ENCODE results near the gene OTOGL. TPM values are rescaled to one million over a fixed set of nuclear protein-coding genes. Genes with fewer than 3 reads are reported as not detected.

The OTOGL gene
- polyA plus RNA-seq, 1 of the 3 experiments (the other 2 are of a cell fraction) = 0.61 TPM

- Histone ChIP-seq H3F3A (replicated peaks; ENCODE audit: insufficient read depth) (no peaks in the 10 kb centered on the region), H3K36me3 (replicated peaks in 1 of 2; ENCODE audit: control insufficient read depth in 1 of 2, insufficient read depth in 2 of 2, low read length in 1 of 2) (no peaks in the 10 kb centered on the region), H4K20me1 (ENCODE audit: insufficient read depth) (no peaks in the 10 kb centered on the region), H3K27ac (ENCODE audit: low read depth in 2 of 2, low read length in 1 of 2) (no peak overlapping the region), H3K27me3 (ENCODE audit: insufficient read depth) (peaks cover 9% of the 10 kb centered on the region; the same call in 1 of the 2 replicates), H3K9me2 (no peaks in the 10 kb centered on the region), H2AFZ (ENCODE audit: low read depth) (no peak overlapping the region), H3K4me2 (no peak overlapping the region), H3K4me1 (ENCODE audit: control insufficient read depth in 1 of 2, insufficient read depth in 2 of 2, low read depth in 1 of 2, low read length in 1 of 2) (no peaks in the 10 kb centered on the region), H3K9ac (no peak overlapping the region), H3K9me3 (no peaks in the 10 kb centered on the region), H3K79me2 (ENCODE audit: insufficient read depth) (no peaks in the 10 kb centered on the region), H3K4me3 (ENCODE audit: low read depth in 2 of 2, low read length in 1 of 2) (no peak overlapping the region)
- ChIA-PET CTCF (interaction anchor here (0.9 to 1.7 kb wide), 7 partner anchors 8 to 715 kb away, joined by 3 to 5 read pairs (median 3); no protein-coding TSS in a partner anchor), POLR2A (no interaction called here)
- 29% methylated on average over 3 of the region's 3 CpGs for WGBS (ENCODE audit: low lambda C conversion rate)
- no peak for DNase-seq
- TF ChIP-seq USF1 (IDR thresholded peaks at IDR 0.05; ENCODE audit: borderline replicate concordance, low read depth) = no peak
Measured at GRCh38 chr12:80413462-80413861, 314.1 kb downstream of the OTOGL start.

GRCh38 chr12:80415466-80415865, 316.1 kb downstream of the OTOGL start:
- Histone ChIP-seq H2AFZ (ENCODE audit: low read depth) (no peak overlapping the region), H3K9me3 (no peaks in the 10 kb centered on the region), H3K4me3 (ENCODE audit: low read depth in 2 of 2, low read length in 1 of 2) (no peak overlapping the region), H3K27me3 (ENCODE audit: insufficient read depth) (peaks cover 13% of the 10 kb centered on the region; the same call in 1 of the 2 replicates), H3F3A (replicated peaks; ENCODE audit: insufficient read depth) (no peaks in the 10 kb centered on the region), H3K4me1 (ENCODE audit: control insufficient read depth in 1 of 2, insufficient read depth in 2 of 2, low read depth in 1 of 2, low read length in 1 of 2) (no peaks in the 10 kb centered on the region), H3K79me2 (ENCODE audit: insufficient read depth) (no peaks in the 10 kb centered on the region), H3K36me3 (replicated peaks in 1 of 2; ENCODE audit: control insufficient read depth in 1 of 2, insufficient read depth in 2 of 2, low read length in 1 of 2) (no peaks in the 10 kb centered on the region), H3K27ac (ENCODE audit: low read depth in 2 of 2, low read length in 1 of 2) (no peak overlapping the region), H3K4me2 (no peak overlapping the region), H3K9ac (no peak overlapping the region), H3K9me2 (no peaks in the 10 kb centered on the region), H4K20me1 (ENCODE audit: insufficient read depth) (no peaks in the 10 kb centered on the region)
- no peak for DNase-seq
- CTCF ChIA-PET = no interaction called here
- WGBS (ENCODE audit: low lambda C conversion rate) = 14% methylated on average over 1 of the region's 1 CpG
- POLR2A ChIA-PET = no interaction called here
- TF ChIP-seq RXRA (IDR thresholded peaks at IDR 0.05; ENCODE audit: borderline replicate concordance, low read depth) (no peak), CTCF (IDR thresholded peaks at IDR 0.05) (no peak)

GRCh38 chr12:80419644-80420043, 320.3 kb downstream of the OTOGL start:
- ChIA-PET POLR2A (no interaction called here), CTCF (no interaction called here)
- H3K9ac ChIP-seq = no peak overlapping the region
- no peaks in the 10 kb centered on the region for H3K4me1 ChIP-seq (ENCODE audit: control insufficient read depth in 1 of 2, insufficient read depth in 2 of 2, low read depth in 1 of 2, low read length in 1 of 2)
- H3K4me3 ChIP-seq (ENCODE audit: low read depth in 2 of 2, low read length in 1 of 2) = no peak overlapping the region
- H3K27me3 ChIP-seq (ENCODE audit: insufficient read depth) = peaks cover 9% of the 10 kb centered on the region; the same call in 1 of the 2 replicates
- TF ChIP-seq MAX (IDR thresholded peaks at IDR 0.05; ENCODE audit: low read depth) = no peak
- TF ChIP-seq YY1 (IDR thresholded peaks at IDR 0.05; ENCODE audit: low read depth) = no peak
- no peak for TF ChIP-seq RCOR1 (IDR thresholded peaks at IDR 0.05; ENCODE audit: low read length)
- no peak for TF ChIP-seq RAD21 (IDR thresholded peaks at IDR 0.05; ENCODE audit: low read length)
- no peak for TF ChIP-seq MXI1 (IDR thresholded peaks at IDR 0.05; ENCODE audit: low read depth, low read length)
- no peak for TF ChIP-seq MEF2A (IDR thresholded peaks at IDR 0.05; ENCODE audit: borderline replicate concordance, low read depth)
- no peak for TF ChIP-seq SIN3A (IDR thresholded peaks at IDR 0.05; ENCODE audit: borderline replicate concordance, low read depth, low read length)
- TF ChIP-seq IRF3 (IDR thresholded peaks at IDR 0.05; ENCODE audit: low read depth, low read length) = no peak
- no peak for TF ChIP-seq ELF1 (IDR thresholded peaks at IDR 0.05)
- no peak for TF ChIP-seq ZBTB33 (IDR thresholded peaks at IDR 0.05; ENCODE audit: borderline replicate concordance, low read depth)
- no peak for TF ChIP-seq EZH2phosphoT487 (IDR thresholded peaks at IDR 0.05; ENCODE audit: borderline replicate concordance, low read depth)
- no peak overlapping the region for H2AFZ ChIP-seq (ENCODE audit: low read depth)
- no peaks in the 10 kb centered on the region for H3K36me3 ChIP-seq (replicated peaks in 1 of 2; ENCODE audit: control insufficient read depth in 1 of 2, insufficient read depth in 2 of 2, low read length in 1 of 2)
- H3F3A ChIP-seq (replicated peaks; ENCODE audit: insufficient read depth) = no peaks in the 10 kb centered on the region
- H4K20me1 ChIP-seq (ENCODE audit: insufficient read depth) = no peaks in the 10 kb centered on the region
- DNase-seq = no peak
- no peaks in the 10 kb centered on the region for H3K79me2 ChIP-seq (ENCODE audit: insufficient read depth)
- H3K27ac ChIP-seq (ENCODE audit: low read depth in 2 of 2, low read length in 1 of 2) = no peak overlapping the region
- H3K9me2 ChIP-seq = no peaks in the 10 kb centered on the region
- H3K4me2 ChIP-seq = no peak overlapping the region
- 0 out of 2 replicates have a peak, but pooled peaks cover 4% of the 10 kb centered on the region for H3K9me3 ChIP-seq
